Activated CD4-positive, alpha-beta T cell treated with anti-CD3 and anti-CD28 coated beads, Interleukin-2, amount 50 U/mL, for 16 hours (primary cell): Measurements from ENCODE around the gene IST1.
A peak's percentile ranks its signal among the peaks of the same experiment; 100 is the strongest.
"Not testable (repeated sequence)": the region's sequence is repeated elsewhere in the genome, so short reads cannot be mapped to it uniquely, and the experiment has no call there.

ENCODE experiments used
- DNase-seq: peaks from one replicate; pipeline ENCODE4 v3.0.0-alpha.2; 2020

IST1 gene

DNA sequence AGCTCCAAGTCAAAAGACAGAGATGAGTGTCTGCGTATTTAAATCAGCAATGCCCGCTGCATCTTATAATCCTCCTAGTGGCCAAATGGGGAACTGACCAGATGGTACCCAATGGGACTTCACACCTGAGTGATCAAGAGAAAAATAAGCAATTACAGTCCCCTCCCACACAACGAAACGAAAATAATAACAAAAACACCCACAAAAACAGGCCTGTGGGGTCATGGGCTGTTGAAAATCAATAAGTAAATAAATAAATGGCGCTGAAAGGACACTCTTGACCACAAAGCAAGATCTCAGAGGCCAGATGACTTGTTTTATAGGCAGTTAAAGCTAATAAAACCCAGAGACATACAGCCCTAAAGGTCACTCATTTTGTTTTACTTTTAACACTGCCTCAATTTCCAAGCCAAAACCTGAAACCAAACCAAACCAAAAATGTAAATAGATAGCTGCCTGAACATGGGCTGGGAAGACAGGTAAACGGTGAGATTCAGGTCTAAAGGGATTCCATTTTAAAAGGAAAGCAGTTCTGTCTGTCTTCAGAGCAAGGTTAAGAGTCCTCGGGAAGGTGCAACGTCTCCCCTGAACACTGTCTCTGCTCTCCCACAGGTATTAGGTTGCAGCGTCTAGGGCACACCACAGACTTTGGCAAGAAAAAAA, 12.7 kb upstream of the IST1 start:
- DNase-seq: peak; percentile 91

DNA sequence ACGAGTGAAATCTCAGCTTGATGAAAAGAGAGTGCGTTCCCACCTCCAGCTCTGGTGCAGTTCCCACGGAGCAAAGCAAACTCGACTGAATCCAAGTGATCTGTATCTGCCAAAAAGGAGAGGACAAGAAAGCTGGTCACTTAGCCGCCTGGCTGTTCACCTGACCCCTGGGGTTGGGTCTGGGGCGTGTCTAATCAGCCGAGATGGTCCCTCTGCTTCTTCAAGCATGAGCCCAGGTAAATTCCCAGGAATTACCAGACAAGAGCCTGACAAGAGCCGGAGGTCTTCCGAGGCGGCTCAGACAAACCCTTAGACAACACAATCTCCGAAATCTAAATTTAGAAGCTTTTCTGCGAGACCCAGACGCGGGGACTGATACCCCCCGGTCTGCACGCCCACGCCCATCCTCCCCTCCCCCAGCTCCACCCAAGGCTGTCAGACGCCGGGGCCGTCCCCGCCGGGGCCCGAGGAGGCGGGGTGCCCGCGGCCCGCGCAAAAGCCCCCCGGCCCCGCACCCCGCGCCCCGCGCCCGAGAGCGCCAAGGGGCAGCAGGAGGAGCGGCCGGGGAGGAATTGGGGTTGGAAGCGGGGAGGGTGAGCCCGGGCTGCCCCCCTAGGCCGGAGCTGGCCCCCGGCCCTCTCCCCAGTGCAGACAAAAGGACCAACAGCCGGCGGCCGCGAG, 12.0 kb upstream of the IST1 start:
- DNase-seq: no peak

GRCh38 chr16:71883849-71884638, 11.3 kb upstream of the IST1 start, which contains the start of gene ZNF821:
ZNF821 (minus strand) TSS chr16:71884182; CDS start chr16:71879946, 4,236 bp downstream.
- peak; percentile 65 for DNase-seq

- DNase-seq: no peak
These were observed 10.1 kb upstream of the IST1 start for GRCh38 chr16:71885261-71885650.

- DNase-seq: no peak
These were observed 6.2 kb upstream of the IST1 start for GRCh38 chr16:71889147-71889546.

DNA sequence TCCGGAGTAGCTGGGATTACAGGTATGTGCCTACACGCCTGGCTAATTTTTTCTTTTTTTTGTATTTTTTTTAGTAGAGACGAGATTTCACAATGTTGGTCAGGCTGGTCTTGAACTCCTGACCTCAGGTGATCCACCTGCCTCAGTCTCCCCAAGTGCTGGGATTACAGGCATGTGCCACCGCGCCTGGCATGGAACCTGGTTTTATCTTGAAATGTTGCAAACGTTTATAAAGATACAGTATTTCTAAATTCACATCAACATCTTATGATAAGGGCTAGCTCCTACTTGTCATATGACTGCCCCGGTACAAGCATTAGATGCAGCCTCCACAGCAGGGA, 1.5 kb upstream of the IST1 start:
- no peak for DNase-seq

- DNase-seq: peak; percentile 39
These were observed 956 bp upstream of the IST1 start for GRCh38 chr16:71894229-71894920.

- DNase-seq: peak; percentile 34
These were observed 491 bp downstream of the IST1 start for GRCh38 chr16:71895679-71896365.

DNA sequence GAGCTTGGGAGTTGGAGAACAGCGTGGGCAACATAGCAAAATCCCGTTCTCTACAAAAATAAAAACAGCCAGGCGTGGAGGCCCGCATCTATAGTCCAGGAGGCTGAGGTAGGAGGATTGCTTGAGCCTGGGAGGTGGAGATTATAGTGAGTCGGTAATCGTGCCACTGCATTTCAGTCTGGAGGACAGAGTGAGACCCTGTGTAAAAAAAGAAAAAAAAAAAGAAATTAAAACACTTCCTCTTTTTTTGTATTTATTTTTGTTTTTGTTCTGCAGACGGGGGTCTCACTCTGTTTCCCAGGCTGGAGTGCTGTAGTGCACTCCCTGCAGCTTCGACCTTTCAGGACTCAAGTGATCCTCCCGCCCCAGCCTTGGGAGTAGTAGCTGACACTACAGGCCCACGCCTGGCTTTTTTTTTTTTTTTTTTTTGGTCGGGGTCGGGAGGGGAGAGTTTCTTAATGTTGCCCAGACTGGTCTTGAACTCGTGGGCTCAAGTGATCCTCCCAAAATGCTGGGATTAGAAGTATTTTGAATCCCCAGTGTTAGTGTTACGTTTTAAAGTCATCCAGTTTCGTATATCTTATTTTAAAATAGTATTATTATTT, 1.5 kb downstream of the IST1 start:
- no peak for DNase-seq

DNA sequence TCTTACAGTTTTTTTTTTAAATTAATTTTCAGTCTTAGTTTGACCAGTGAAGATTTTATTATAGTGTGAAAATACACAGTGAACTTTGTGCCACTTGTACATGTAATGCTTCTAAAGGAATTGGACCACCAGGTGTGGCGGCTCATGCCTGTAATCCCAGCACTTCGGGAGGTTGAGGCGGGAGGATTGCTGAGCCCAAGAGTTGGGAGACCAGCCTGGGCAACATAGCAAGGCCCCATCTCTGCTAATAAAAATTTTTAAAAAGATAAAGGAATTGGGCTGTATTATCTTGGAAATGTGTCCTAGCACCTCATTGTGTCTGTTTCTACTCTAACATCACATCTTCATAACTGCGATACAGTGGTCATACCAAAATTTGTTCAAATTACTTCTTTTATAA, 3.8 kb downstream of the IST1 start:
- DNase-seq: no peak

DNA sequence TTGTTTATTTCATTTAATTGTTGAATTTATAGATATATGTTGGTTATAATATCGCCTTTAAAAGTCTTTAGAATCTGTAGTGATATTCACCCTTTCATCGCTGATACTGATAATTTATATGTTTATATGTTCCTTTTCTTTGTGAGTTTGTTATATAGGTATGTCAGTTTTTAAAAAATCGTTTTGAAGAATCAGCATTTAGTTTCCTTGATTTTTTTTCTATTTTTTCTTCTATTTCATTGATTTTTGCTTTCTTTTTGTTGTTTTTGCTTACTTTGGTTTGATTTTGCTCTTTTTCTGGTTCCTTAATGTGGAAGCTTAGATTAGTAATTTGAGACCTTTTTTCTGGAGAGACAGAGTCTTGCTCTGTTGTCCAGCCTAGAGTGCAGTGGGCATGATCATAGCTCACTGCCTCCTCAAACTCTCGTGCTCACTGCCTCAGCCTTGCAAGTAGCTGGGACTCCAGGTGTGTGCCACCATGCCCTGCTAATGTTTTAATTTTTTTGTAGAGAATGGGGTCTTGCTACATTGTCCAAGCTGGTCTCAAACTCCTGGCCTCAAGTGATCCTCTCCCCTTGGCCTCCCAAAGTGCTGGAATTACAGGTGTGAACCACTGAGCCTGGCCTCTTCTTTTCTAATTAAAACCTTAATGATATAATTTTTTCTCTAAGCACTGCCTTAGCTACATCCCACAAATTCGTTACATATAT, 7.5 kb downstream of the IST1 start:
- DNase-seq: no peak

GRCh38 chr16:71903608-71904007, 8.3 kb downstream of the IST1 start:
- DNase-seq: no peak

GRCh38 chr16:71904239-71904638, 8.9 kb downstream of the IST1 start:
- no peak for DNase-seq

DNA sequence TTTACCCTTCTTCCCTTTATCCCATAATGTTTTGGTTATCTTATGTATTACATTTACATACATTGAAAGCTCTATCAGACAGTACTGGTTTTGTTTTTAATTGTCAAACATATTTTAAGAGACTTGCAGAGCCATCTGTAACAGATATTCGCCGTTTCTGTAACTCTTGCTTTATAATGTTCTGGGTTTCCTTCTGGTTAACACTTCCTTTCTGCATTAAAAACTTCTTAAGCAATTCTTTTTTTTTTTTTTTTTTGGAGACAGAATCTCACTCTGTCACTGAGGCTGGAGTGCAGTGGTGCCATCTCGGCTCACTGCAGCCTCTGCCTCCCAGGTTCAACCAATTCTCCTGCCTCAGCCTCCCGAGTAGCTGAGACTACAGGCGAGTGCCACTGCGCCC, 10.4 kb downstream of the IST1 start:
- not testable (repeated sequence) for DNase-seq

DNA sequence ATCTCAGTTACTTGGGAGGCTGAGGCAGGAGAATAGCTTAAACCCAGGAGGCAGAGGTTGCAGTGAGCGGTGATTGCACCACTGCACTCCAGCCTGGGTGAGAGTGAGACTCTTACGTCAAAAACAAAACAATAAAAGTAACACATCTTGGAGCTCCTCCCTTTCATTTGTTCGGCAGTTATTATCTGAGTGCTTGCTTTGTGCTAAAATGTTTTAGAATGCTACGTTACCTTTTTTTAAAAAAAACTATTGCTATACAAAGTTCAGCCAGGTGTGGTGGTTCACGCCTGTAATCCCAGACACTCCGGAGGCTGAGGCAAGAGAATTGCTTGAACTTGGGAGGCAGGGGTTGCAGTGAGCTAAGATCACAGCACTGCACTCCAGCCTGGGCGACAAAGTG, 15.8 kb downstream of the IST1 start:
- DNase-seq: no peak

DNA sequence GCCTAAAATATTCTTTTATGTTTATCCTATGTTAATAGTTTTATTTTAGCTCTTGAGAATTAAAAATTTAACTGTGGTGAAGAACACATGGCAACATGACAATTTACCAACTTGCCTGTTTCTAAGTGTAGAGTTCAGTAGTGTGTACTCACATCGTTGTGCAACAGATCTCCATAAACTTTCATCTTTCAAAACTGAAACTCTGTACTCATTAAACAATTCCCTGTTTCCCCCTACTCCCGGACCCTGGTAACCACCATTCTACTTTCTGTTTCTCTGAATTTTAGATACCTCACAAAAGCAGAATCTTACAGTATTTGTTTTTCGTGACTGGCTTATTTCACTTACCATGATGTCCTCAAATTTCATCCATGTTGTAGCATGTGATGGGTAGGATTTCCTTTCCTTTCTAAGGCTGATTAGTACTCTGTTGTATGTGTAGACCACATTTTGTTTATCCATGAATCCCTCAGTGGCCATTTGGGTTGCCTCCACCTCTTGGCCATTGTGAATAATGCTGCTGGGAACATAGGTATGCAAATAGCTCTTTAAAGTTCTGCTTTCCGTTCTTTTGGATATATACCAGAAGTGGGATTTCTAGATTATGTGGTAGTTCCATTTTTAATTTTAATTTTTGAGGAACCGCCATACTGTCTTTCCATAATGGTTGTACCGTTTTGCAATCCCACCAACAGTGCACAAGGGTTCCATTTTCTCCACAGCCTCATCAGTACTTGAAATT, 17.4 kb downstream of the IST1 start:
- DNase-seq: no peak

GRCh38 chr16:71914802-71915201, 19.5 kb downstream of the IST1 start:
- no peak for DNase-seq

DNA sequence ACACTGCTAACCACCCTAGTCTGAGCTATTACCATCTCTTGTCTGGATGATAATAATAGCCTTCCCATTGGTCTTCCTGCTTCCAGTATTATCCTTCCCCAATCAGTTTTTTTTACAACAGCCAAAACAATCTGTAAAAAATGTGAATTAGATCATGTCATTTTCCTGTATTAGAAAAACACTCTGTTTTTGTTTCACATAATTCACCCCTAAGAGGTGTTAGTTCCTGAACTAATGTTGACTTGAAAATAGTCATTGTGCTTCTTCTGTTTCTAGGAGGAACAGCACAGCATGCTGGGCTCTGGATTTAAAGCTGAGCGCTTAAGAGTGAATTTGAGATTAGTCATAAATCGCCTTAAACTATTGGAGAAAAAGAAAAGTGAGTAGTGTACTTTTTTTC, 20.0 kb downstream of the IST1 start:
- DNase-seq: no peak

GRCh38 chr16:71916397-71916920, 21.1 kb downstream of the IST1 start:
- DNase-seq: no peak

GRCh38 chr16:71917900-71918299, 22.6 kb downstream of the IST1 start:
- DNase-seq: no peak

DNA sequence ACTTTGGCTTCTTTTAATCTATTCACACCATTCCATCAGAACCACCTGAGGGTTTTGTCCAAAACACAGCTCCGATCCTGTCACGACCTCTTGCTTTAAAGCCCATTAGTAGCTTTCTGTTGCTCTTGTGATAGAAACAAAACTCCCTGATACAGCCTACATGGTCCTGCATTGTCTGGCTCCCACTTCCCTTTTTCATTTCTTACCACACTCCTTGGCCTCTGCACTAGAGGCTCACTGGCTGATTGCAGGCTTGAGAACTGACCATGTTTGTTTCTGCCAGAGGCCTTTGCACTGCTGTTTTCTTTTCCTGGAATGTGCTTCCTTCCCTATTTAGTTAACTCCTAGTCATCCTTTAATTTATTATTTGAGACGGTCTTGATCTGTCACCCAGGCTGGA, 23.7 kb downstream of the IST1 start:
- no peak for DNase-seq
